DOHH2 (cell line): ENCODE results near the gene NGF.

Experiments
- H3F3A ChIP-seq: fragments of 200-600 bp; sonication (generic), shearing (Covaris generic); 2 replicates; pipeline ENCODE4 v1.6.0; 2016; ENCODE audit warnings: antibody characterized with exemption, mild to moderate bottlenecking; ENCODE audit not compliant: control insufficient read depth, insufficient read depth
- H3K27ac ChIP-seq: fragments of 200-600 bp; sonication (generic); 2 replicates; pipeline ENCODE4 v1.5.1; 2014; ENCODE audit warnings: low read depth, mild to moderate bottlenecking, low read length, moderate library complexity
- H3K27me3 ChIP-seq: fragments of 200-600 bp; sonication (generic); 2 replicates; pipeline ENCODE4 v1.6.1; 2014; ENCODE audit warnings: mild to moderate bottlenecking, low read length, mixed read lengths; ENCODE audit not compliant: control insufficient read depth
- H3K36me3 ChIP-seq: fragments of 200-600 bp; sonication (generic); 2 replicates; pipeline ENCODE4 v1.6.1; 2014; ENCODE audit warnings: mild to moderate bottlenecking, low read length, moderate library complexity, mixed read lengths; ENCODE audit not compliant: control insufficient read depth
- H3K4me1 ChIP-seq: fragments of 200-600 bp; sonication (generic); 2 replicates; pipeline ENCODE4 v1.6.1; 2014; ENCODE audit warnings: mild to moderate bottlenecking, low read length, mixed read lengths; ENCODE audit not compliant: control insufficient read depth
- H3K4me2 ChIP-seq: fragments of 200-600 bp; sonication (generic); 2 replicates; pipeline ENCODE4 v1.6.0; 2014; ENCODE audit warnings: mild to moderate bottlenecking, low read length, moderate library complexity
- H3K4me3 ChIP-seq: fragments of 200-600 bp; sonication (generic); 2 replicates; pipeline ENCODE4 v1.5.1; 2014; ENCODE audit warnings: mild to moderate bottlenecking, low read length, mixed read lengths
- H3K79me2 ChIP-seq: fragments of 200-600 bp; sonication (generic); 2 replicates; pipeline ENCODE4 v1.6.1; 2014; ENCODE audit warnings: mild to moderate bottlenecking, low read length, mixed read lengths; ENCODE audit not compliant: control insufficient read depth
- H3K9me2 ChIP-seq: fragments of 200-600 bp; sonication (generic); replicated peaks from 2 replicates; pipeline ENCODE4 v1.6.1; 2014; ENCODE audit warnings: mild to moderate bottlenecking, low read length, mixed read lengths; ENCODE audit not compliant: control insufficient read depth
- H3K9me3 ChIP-seq: fragments of 200-600 bp; sonication (generic); 2 replicates; pipeline ENCODE4 v1.6.1; 2014; ENCODE audit warnings: antibody characterized with exemption, low read length, mixed read lengths; ENCODE audit not compliant: control insufficient read depth, insufficient read depth
- H4K20me1 ChIP-seq: fragments of 200-600 bp; sonication (generic); 2 replicates; pipeline ENCODE4 v1.6.0; 2014; ENCODE audit warnings: low read depth, mild to moderate bottlenecking, antibody characterized with exemption, low read length, moderate library complexity; ENCODE audit not compliant: control insufficient read depth, insufficient read depth
- EZH2phosphoT487 ChIP-seq: fragments of 200-600 bp; sonication (generic); IDR thresholded peaks from 2 replicates; pipeline ENCODE4 v1.6.1; 2017; ENCODE audit warnings: borderline replicate concordance, mild to moderate bottlenecking, antibody characterized with exemption, low read length, moderate library complexity, mixed read lengths
- TF ChIP-seq, protein P1 (sequence below): fragments of 200-600 bp; sonication (generic); IDR thresholded peaks from one replicate; pipeline ENCODE4 v1.5.1; 2014; ENCODE audit warnings: antibody characterized with exemption, mild to moderate bottlenecking, low read depth, low read length; ENCODE audit not compliant: poor library complexity, severe bottlenecking

The NGF gene

DNA sequence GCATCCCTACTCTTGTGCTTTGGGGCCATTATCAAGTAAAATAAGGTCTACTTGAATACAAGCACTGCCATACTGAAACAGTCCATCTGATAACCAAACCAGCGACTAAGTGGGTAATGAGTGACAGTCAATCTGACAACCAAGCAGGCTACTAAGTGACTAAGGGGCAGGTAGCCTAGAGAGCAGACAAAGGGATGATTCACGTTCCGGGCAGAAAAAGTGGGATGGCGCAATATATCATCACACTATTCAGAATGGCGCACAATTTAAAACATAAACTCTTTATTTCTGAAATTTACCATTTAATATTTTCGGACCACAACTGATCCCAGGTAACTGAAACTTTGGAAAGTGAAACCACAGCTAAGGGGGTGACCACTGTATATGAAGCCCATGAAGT lies 17.7 kb downstream of the NGF start:
- H3K27me3 ChIP-seq: no peaks in the 10 kb centered on the region
- H3K36me3 ChIP-seq: no peaks in the 10 kb centered on the region
- H4K20me1 ChIP-seq: no peaks in the 10 kb centered on the region
- no peak for TF ChIP-seq EZH2phosphoT487
- TF ChIP-seq, protein P1, sequence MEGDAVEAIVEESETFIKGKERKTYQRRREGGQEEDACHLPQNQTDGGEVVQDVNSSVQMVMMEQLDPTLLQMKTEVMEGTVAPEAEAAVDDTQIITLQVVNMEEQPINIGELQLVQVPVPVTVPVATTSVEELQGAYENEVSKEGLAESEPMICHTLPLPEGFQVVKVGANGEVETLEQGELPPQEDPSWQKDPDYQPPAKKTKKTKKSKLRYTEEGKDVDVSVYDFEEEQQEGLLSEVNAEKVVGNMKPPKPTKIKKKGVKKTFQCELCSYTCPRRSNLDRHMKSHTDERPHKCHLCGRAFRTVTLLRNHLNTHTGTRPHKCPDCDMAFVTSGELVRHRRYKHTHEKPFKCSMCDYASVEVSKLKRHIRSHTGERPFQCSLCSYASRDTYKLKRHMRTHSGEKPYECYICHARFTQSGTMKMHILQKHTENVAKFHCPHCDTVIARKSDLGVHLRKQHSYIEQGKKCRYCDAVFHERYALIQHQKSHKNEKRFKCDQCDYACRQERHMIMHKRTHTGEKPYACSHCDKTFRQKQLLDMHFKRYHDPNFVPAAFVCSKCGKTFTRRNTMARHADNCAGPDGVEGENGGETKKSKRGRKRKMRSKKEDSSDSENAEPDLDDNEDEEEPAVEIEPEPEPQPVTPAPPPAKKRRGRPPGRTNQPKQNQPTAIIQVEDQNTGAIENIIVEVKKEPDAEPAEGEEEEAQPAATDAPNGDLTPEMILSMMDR: no peak
- H3K4me3 ChIP-seq: no peak overlapping the region
- no peaks in the 10 kb centered on the region for H3K9me3 ChIP-seq
- H3K79me2 ChIP-seq: no peaks in the 10 kb centered on the region
- no peaks in the 10 kb centered on the region for H3K4me1 ChIP-seq
- no peaks in the 10 kb centered on the region for H3K9me2 ChIP-seq
- no peak overlapping the region for H3K27ac ChIP-seq
- H3K4me2 ChIP-seq: no peak overlapping the region
- no peaks in the 10 kb centered on the region for H3F3A ChIP-seq

DNA sequence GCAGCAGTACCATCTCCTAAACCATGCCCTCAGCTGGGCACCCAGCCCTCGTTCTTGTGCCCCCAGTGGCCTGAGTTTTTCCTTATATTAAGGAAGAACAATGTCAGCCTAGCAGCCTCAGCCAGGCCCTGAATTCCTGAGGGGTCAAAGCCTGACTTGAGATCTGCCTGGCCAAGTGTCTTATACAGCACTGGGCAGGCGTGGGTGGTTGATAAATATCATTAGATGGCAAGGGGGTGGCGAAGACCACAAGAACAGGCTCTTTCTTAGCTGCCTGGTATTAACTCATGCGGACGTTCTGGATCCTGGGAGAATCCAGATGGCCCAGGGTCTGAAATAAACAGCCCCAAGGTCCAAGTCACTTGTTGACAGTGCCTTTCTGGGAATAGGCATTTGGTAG lies 18.3 kb downstream of the NGF start:
- no peak for TF ChIP-seq EZH2phosphoT487
- TF ChIP-seq, protein P1: no peak
- no peak overlapping the region for H3K27ac ChIP-seq
- H3K4me2 ChIP-seq: no peak overlapping the region
- H3K9me2 ChIP-seq: no peaks in the 10 kb centered on the region
- no peak overlapping the region for H3K4me3 ChIP-seq
- H3K27me3 ChIP-seq: no peaks in the 10 kb centered on the region
- H3K79me2 ChIP-seq: no peaks in the 10 kb centered on the region
- H4K20me1 ChIP-seq: no peaks in the 10 kb centered on the region
- H3F3A ChIP-seq: no peaks in the 10 kb centered on the region
- no peaks in the 10 kb centered on the region for H3K9me3 ChIP-seq
- H3K4me1 ChIP-seq: no peaks in the 10 kb centered on the region
- H3K36me3 ChIP-seq: no peaks in the 10 kb centered on the region

GRCh38 chr1:115317101-115318012 lies 20.7 kb downstream of the NGF start:
- H3F3A ChIP-seq: no peaks in the 10 kb centered on the region
- no peaks in the 10 kb centered on the region for H3K79me2 ChIP-seq
- H3K4me3 ChIP-seq: no peak overlapping the region
- no peaks in the 10 kb centered on the region for H3K27me3 ChIP-seq
- H3K4me1 ChIP-seq: peaks cover 12% of the 10 kb centered on the region
- no peak overlapping the region for H3K27ac ChIP-seq
- H3K36me3 ChIP-seq: no peaks in the 10 kb centered on the region
- H4K20me1 ChIP-seq: no peaks in the 10 kb centered on the region
- no peak for TF ChIP-seq EZH2phosphoT487
- TF ChIP-seq, protein P1: no peak
- no peak overlapping the region for H3K4me2 ChIP-seq
- H3K9me3 ChIP-seq: no peaks in the 10 kb centered on the region
- H3K9me2 ChIP-seq: no peaks in the 10 kb centered on the region
